ENCODE data around the gene TMC6.

Gene TMC6

GRCh38 chr17:78135858-78136500 is 7.4 kb upstream of the TMC6 start:
- DNase-seq (ENCODE audit: low spot score) = no peak

DNA sequence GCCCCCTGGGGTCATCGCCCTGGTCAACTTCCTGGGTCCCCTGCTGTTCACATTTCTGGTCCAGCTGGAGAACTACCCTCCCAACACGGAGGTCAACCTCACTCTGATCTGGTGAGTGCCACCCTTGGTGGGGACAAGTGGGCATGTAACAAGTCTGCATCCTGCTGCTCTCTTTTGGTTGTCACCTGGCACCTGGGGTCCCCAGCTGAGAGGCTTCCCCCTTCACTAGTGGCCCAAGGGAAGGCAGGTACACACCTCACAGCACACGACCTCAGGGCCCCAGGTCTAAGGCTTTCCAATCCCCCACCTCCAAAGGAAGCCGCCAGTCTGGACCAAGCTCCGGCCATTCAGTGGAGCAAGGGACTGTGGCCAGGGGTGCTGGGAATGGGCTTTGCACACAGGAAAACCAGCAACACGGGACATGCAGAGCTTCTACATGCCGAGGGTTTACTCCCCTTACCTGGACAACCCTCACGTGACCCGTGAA is 6.4 kb upstream of the TMC6 start:
- DNase-seq (ENCODE audit: low spot score) = no peak

DNA sequence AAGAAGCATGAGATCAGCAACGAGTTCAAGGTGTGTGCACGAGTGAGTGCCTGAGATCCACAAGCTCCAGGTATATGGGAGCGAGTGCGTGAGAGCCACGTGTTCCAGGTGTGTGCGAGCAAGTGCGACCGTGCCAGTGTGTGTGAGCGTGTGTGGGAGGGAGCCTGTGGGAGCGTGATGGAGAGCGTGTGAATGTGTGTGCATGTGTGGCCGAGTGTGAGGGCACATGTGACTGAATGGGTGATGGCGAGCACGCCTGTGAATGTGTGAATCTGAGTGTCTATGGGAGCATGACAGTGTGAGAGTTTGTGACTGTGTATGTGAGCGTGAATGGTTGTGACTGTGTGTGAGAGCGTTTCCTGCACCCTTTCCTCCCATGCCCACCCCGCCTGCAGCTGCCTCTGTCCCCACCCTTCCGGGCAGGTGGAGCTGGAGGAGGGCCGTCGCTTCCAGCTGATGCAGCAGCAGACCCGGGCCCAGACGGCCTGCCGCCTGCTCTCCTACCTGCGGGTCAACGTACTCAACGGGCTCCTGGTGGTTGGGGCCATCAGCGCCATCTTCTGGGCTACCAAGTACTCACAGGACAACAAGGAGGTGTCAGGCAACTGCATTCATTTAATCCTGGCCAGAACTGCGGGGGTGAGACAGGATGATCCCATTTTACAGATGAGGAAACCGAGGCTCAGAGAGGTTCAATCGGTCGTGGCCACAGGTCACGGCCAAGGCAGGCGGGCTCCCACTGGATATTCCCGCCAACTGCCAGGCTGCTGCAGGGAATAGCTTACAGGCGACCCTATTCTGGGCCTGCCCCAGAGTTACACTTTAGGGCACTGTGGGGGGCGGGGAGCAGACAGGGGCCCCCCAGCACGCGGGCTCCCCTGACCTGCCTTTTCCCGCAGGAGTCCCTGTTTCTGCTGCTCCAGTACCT is 5.7 kb upstream of the TMC6 start:
- DNase-seq (ENCODE audit: low spot score) = no peak

- DNase-seq (ENCODE audit: low spot score) = no peak
Measured at GRCh38 chr17:78133179-78133951, 4.8 kb upstream of the TMC6 start.

DNA sequence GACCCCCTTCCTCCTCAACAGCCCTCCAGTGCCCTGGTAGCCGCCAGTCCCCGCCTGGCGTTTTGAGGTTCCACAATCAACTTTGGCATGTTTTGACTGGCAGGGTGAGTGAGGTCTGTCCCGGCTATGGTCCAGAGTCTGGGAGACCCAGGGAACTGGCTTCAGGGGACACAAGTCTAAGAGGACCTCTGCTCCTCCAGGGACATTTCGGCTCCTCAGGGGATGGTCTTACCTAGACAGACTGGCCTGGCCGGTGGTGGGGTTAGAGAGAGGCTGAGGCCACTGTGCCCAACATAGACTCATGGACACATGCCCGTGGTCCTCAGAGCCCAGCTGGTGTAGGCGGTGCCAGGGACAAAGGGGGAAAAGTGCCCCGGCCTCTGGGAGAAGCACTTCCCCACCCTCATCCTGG is 4.2 kb upstream of the TMC6 start:
- no peak for DNase-seq (ENCODE audit: low spot score)

GRCh38 chr17:78132084-78132676 is 3.6 kb upstream of the TMC6 start:
- DNase-seq (ENCODE audit: low spot score) = no peak

DNA sequence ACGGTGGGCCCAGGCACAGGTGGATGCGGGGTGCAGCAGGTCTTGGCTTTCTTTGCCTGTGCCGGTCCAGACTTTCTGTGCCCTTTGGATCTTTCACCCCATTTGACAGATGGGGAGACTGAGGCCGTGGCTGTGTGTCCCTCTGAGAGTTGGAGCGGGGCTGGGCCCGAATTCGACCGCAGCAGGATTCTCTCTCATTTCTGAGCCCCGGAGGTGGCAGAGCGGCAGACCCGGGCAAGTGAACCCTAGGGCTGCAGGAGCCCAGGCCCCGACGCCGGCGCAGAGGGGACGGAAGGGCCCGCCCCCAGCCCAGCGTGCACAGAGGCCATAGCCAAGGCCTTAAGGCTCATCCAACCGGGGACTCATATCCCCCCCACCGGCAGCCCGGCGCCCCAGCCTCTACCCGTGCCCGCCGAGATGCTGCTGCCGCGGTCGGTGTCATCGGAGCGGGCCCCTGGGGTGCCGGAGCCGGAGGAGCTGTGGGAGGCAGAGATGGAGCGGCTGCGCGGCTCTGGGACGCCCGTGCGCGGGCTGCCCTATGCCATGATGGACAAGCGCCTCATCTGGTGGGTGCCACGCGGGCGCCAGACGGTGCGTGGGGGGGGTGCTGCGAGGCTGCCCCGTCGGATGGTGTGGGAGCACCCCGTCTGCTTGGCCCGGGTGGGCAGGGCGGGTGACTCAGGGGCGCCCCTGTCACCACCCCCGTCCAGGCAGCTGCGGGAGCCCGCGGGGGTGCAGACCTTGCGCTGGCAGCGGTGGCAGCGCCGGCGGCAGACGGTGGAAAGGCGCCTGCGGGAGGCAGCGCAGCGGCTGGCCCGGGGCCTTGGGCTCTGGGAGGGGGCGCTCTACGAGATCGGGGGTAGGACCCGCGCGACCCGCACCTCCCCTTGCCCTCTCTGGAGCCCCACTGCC is 2.9 kb upstream of the TMC6 start:
- no peak for DNase-seq (ENCODE audit: low spot score)

DNA sequence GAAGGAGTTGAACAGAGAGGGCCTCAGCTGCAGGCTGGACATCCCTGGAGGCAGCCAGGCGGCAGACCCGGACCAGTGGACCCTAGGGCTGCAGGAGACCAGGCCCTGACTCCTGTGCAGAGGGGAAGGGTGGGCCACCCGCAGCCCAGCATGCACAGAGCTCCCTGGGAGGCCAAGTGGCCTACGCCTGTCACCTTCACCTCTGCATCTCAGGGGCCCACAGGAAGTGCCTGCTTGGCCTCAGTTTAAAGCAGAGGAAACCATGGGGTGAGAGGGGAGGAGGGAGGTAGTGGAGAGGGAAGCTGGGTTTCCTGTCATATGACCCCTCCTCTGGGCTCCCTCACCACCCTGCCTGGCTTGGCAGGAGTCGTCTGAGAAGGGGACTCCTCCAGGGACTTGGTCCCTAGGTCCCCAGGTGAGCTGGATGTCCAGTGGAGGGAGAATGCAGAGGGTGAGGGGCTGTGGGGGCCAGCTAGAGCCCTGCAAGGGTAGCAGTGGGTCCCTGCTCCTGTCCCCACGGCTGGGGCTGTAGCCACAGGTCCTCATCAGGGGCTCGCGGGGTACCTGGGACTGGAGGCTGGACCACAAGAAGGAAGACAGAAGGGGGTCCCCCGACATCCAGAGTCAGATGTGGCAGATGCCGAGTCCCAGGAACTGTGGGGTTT is 2.0 kb upstream of the TMC6 start, which contains the start of gene TMC8:
Gene TMC8, plus strand, starts transcription at position 335 of the 665 bp plus-strand sequence. CDS start 818 bp downstream, outside the sequence.
- no peak for DNase-seq (ENCODE audit: low spot score)

GRCh38 chr17:78130090-78130436 is 1.5 kb upstream of the TMC6 start:
- no peak for DNase-seq (ENCODE audit: low spot score)

- no peak for DNase-seq (ENCODE audit: low spot score)
Measured at GRCh38 chr17:78129351-78130089, 965 bp upstream of the TMC6 start.

- no peak for DNase-seq (ENCODE audit: low spot score)
Measured at GRCh38 chr17:78127888-78128550, 536 bp downstream of the TMC6 start.

- DNase-seq (ENCODE audit: low spot score) = no peak
Measured at GRCh38 chr17:78127239-78127887, 1.2 kb downstream of the TMC6 start.

- DNase-seq (ENCODE audit: low spot score) = no peak
Measured at GRCh38 chr17:78126895-78127238, 1.7 kb downstream of the TMC6 start.

GRCh38 chr17:78125976-78126894 is 2.3 kb downstream of the TMC6 start:
- no peak for DNase-seq (ENCODE audit: low spot score)

- DNase-seq (ENCODE audit: low spot score) = no peak
Measured at GRCh38 chr17:78125138-78125913, 3.2 kb downstream of the TMC6 start.

DNA sequence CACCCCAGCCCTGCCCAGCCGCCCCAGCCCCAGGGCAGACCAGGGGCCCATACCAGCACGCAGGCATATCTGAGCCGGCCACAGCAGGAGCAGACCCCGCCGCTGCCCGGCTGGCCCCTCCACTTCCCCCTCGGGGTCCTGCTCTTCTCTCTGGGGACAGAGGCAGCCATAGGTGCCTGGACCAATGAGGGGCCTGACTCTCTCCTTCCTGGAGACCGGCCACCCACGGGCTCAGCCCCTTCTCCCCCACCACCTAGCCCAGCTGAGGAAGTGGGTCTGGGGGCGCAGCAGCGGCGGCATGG is 3.8 kb downstream of the TMC6 start:
- DNase-seq (ENCODE audit: low spot score) = no peak

Data from AG08395 (cell line).